HepG2 (cell line): ENCODE data around the gene AS3MT. TPM values are rescaled to one million over a fixed set of nuclear protein-coding genes. Genes with fewer than 3 reads are reported as not detected.

ENCODE experiments used
- ARNT ChIP-seq: fragments of 450-650 bp; IDR thresholded peaks from 2 replicates; pipeline ENCODE4 v1.6.1; 2017
- DNMT3B ChIP-seq: conservative IDR thresholded peaks from 2 replicates; pipeline ENCODE4 v1.6.1; 2016; ENCODE audit warnings: missing biosample characterization, control low read depth
- NFYC ChIP-seq: IDR thresholded peaks from 2 replicates; pipeline ENCODE4 v1.6.1; 2016; ENCODE audit warnings: missing genetic modification reagents, missing compliant biosample characterization
- TCF12 ChIP-seq, 2 experiments: fragments of 450-650 bp in 1 of 2; sonication (generic) in 1 of 2; formaldehyde crosslinking in 1 of 2; IDR thresholded peaks; 2 replicates each; pipeline versions ENCODE4 v1.6.1 to v1.8.0; 2017 to 2022; ENCODE audit warnings: antibody characterized with exemption in 1 of 2, mild to moderate bottlenecking in 1 of 2, missing genetic modification reagents in 1 of 2, moderate library complexity in 1 of 2
- TOE1 ChIP-seq: sonication (generic); formaldehyde crosslinking; IDR thresholded peaks from 2 replicates; pipeline ENCODE4 v1.4.0; 2020; ENCODE audit warnings: mild to moderate bottlenecking, missing genetic modification reagents
- ZNF136 ChIP-seq: sonication (generic); formaldehyde crosslinking; IDR thresholded peaks from 2 replicates; pipeline ENCODE4 v1.8.1; 2022; ENCODE audit warnings: low read depth, mild to moderate bottlenecking, moderate library complexity, missing genetic modification reagents
- ZNF383 ChIP-seq: sonication (generic); formaldehyde crosslinking; IDR thresholded peaks from 2 replicates; pipeline ENCODE4 v1.4.0; 2020; ENCODE audit warnings: missing genetic modification reagents, mild to moderate bottlenecking, borderline replicate concordance
- ZNF644 ChIP-seq: IDR thresholded peaks from 2 replicates; pipeline ENCODE4 v1.6.1; 2016; ENCODE audit warnings: low read depth
- ZNF7 ChIP-seq: IDR thresholded peaks from 2 replicates; pipeline ENCODE4 v1.6.1; 2016; ENCODE audit warnings: missing biosample characterization, missing genetic modification reagents
- ZNF709 ChIP-seq: sonication (generic); formaldehyde crosslinking; IDR thresholded peaks from 2 replicates; pipeline ENCODE4 v1.5.0; 2020; ENCODE audit warnings: mild to moderate bottlenecking, missing genetic modification reagents
- ZNF713 ChIP-seq: sonication (generic); formaldehyde crosslinking; IDR thresholded peaks from 2 replicates; pipeline ENCODE4 v1.4.0; 2020; ENCODE audit warnings: mild to moderate bottlenecking, missing genetic modification reagents
- ZNF780A ChIP-seq: sonication (generic); formaldehyde crosslinking; IDR thresholded peaks from 2 replicates; pipeline ENCODE4 v1.8.0; 2022; ENCODE audit warnings: mild to moderate bottlenecking, missing genetic modification reagents, moderate library complexity
- ZNF839 ChIP-seq: sonication (generic); formaldehyde crosslinking; IDR thresholded peaks from 2 replicates; pipeline ENCODE4 v1.4.0; 2020; ENCODE audit warnings: missing genetic modification reagents, mild to moderate bottlenecking, borderline replicate concordance
- polyA plus RNA-seq, 8 experiments: library from polyadenylated mRNA; depleted of rRNA in 3 of 8; stranded (reverse) in 7 of 8; unstranded in 1 of 8; fragments of >200 nt; fragmentation: Illumina TruSeq in 4 of 8; extraction: Trizol in 4 of 8; gene quantifications; 2 replicates each; pipeline versions ENCODE4 v1.2.1 to v1.2.3, GENCODE V29; 2011 to 2016; ENCODE audit warnings: low read depth in 4 of 8, missing spikeins in 1 of 8, mixed read lengths in 1 of 8; ENCODE audit not compliant: insufficient read depth in 1 of 8
- total RNA-seq, 5 experiments: library from RNA; depleted of rRNA; stranded (reverse); fragments of >200 nt; fragmentation: Illumina TruSeq; extraction: Trizol; gene quantifications; 2 replicates each; pipeline ENCODE4 v1.2.3, GENCODE V29; 2016; ENCODE audit warnings: low read depth in 1 of 5
- TF ChIP-seq, protein P1 (sequence below): sonication (generic); formaldehyde crosslinking; IDR thresholded peaks from 2 replicates; pipeline ENCODE4 v1.5.1; 2020; ENCODE audit warnings: mild to moderate bottlenecking, missing genetic modification reagents
- TF ChIP-seq, protein P2 (sequence below): sonication (generic); formaldehyde crosslinking; IDR thresholded peaks from 2 replicates; pipeline ENCODE4 v1.5.1; 2020; ENCODE audit warnings: mild to moderate bottlenecking, moderate library complexity, missing genetic modification reagents
- TF ChIP-seq, protein P3 (sequence below): sonication (generic); formaldehyde crosslinking; conservative IDR thresholded peaks from 2 replicates; pipeline ENCODE4 v1.4.0; 2020; ENCODE audit warnings: missing genetic modification reagents
- TF ChIP-seq, protein P4 (sequence below): IDR thresholded peaks from 2 replicates; pipeline ENCODE4 v1.6.1; 2016; ENCODE audit warnings: missing biosample characterization, missing genetic modification reagents, low read depth
- TF ChIP-seq, protein P5 (sequence below): sonication (generic); formaldehyde crosslinking; IDR thresholded peaks from 2 replicates; pipeline ENCODE4 v1.8.1; 2023; ENCODE audit warnings: missing genetic modification reagents, inconsistent platforms, borderline replicate concordance
- TF ChIP-seq, protein P6 (sequence below): IDR thresholded peaks from 2 replicates; pipeline ENCODE4 v1.6.1; 2016; ENCODE audit warnings: missing genetic modification reagents, missing compliant biosample characterization
- TF ChIP-seq, protein P7 (sequence below): sonication (generic); formaldehyde crosslinking; IDR thresholded peaks from 2 replicates; pipeline ENCODE4 v1.4.0; 2020; ENCODE audit warnings: missing genetic modification reagents, low read depth, mild to moderate bottlenecking, borderline replicate concordance

The AS3MT gene
- total and polyA plus RNA-seq, 2 of the 13 experiments (the other 11 are each of a cell fraction or from before 2014, with no cell fraction given) = 8.7 to 17.4 TPM

DNA sequence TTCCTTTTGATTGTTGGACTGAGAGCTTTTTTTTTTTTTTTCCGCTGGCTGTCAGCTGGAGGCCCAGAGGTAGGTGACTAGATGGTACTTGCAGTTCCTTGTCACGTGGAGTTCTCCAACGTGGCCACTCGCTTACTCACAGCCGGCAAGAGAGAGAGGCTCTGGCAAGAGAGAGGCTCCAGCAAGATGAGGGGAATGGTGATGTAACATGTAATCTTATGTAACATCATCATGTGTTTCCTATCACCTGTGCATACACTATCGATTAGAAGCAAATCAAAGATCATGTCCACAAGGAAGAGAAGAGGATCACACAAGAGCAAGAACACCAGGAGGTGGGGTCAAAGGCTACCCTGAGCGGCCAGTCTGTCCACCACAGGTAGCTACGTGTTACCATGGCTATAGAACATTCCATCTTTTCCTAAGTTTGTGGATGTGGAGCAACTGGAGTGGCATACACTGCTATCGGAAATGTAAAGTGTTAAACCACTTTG is 19.2 kb upstream of the AS3MT start (continued):
- TF ChIP-seq, protein P1, sequence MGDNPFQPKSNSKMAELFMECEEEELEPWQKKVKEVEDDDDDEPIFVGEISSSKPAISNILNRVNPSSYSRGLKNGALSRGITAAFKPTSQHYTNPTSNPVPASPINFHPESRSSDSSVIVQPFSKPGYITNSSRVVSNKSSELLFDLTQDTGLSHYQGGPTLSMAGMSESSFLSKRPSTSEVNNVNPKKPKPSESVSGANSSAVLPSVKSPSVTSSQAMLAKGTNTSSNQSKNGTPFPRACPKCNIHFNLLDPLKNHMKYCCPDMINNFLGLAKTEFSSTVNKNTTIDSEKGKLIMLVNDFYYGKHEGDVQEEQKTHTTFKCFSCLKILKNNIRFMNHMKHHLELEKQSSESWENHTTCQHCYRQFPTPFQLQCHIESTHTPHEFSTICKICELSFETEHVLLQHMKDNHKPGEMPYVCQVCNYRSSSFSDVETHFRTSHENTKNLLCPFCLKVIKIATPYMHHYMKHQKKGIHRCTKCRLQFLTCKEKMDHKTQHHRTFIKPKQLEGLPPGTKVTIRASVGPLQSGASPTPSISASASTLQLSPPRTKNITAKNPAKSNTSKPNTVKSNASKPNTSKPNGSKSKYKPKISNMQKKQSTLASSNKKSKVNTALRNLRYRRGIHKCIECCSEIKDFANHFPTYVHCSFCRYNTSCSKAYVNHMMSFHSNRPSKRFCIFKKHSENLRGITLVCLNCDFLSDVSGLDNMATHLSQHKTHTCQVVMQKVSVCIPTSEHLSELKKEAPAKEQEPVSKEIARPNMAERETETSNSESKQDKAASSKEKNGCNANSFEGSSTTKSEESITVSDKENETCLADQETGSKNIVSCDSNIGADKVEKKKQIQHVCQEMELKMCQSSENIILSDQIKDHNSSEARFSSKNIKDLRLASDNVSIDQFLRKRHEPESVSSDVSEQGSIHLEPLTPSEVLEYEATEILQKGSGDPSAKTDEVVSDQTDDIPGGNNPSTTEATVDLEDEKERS (CRISPR knock-in tag) = peak; percentile 85; the same call in 1 of the 2 replicates
- TF ChIP-seq TOE1 (CRISPR knock-in tag) (no peak), ZNF780A (CRISPR knock-in tag) (no peak), ZNF713 (no peak), TCF12 (IDR thresholded peaks at IDR 0.05) (no peak), TCF12 (CRISPR knock-in tag; IDR thresholded peaks at IDR 0.05) (peak; percentile 71; the same call in 1 of the 2 replicates), ZNF383 (CRISPR knock-in tag) (no peak), ZNF709 (CRISPR knock-in tag) (no peak), DNMT3B (CRISPR knock-in tag) (no peak), NFYC (no peak), ZNF7 (CRISPR knock-in tag) (no peak), ARNT (no peak), ZNF839 (no peak), ZNF644 (CRISPR knock-in tag) (peak; percentile 80), ZNF136 (CRISPR knock-in tag) (0 out of 2 replicates have a peak, but pooled peaks have one; percentile 35)
- TF ChIP-seq, protein P2, sequence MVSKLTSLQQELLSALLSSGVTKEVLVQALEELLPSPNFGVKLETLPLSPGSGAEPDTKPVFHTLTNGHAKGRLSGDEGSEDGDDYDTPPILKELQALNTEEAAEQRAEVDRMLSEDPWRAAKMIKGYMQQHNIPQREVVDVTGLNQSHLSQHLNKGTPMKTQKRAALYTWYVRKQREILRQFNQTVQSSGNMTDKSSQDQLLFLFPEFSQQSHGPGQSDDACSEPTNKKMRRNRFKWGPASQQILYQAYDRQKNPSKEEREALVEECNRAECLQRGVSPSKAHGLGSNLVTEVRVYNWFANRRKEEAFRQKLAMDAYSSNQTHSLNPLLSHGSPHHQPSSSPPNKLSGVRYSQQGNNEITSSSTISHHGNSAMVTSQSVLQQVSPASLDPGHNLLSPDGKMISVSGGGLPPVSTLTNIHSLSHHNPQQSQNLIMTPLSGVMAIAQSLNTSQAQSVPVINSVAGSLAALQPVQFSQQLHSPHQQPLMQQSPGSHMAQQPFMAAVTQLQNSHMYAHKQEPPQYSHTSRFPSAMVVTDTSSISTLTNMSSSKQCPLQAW (CRISPR knock-in tag) = peak; percentile 44
- TF ChIP-seq, protein P3, sequence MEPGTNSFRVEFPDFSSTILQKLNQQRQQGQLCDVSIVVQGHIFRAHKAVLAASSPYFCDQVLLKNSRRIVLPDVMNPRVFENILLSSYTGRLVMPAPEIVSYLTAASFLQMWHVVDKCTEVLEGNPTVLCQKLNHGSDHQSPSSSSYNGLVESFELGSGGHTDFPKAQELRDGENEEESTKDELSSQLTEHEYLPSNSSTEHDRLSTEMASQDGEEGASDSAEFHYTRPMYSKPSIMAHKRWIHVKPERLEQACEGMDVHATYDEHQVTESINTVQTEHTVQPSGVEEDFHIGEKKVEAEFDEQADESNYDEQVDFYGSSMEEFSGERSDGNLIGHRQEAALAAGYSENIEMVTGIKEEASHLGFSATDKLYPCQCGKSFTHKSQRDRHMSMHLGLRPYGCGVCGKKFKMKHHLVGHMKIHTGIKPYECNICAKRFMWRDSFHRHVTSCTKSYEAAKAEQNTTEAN (CRISPR knock-in tag) = no peak
- TF ChIP-seq, protein P4, sequence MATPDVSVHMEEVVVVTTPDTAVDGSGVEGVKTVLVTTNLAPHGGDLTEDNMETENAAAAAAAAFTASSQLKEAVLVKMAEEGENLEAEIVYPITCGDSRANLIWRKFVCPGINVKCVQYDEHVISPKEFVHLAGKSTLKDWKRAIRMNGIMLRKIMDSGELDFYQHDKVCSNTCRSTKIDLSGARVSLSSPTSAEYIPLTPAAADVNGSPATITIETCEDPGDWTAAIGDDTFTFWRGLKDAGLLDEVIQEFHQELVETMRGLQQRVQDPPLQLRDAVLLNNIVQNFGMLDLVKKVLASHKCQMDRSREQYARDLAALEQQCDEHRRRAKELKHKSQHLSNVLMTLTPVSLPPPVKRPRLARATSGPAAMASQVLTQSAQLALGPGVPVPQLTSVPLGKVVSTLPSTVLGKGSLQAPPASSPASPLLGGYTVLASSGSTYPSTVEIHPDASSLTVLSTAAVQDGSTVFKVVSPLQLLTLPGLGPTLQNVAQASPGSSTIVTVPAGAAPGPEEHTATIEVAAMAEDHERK = no peak
- TF ChIP-seq, protein P5, sequence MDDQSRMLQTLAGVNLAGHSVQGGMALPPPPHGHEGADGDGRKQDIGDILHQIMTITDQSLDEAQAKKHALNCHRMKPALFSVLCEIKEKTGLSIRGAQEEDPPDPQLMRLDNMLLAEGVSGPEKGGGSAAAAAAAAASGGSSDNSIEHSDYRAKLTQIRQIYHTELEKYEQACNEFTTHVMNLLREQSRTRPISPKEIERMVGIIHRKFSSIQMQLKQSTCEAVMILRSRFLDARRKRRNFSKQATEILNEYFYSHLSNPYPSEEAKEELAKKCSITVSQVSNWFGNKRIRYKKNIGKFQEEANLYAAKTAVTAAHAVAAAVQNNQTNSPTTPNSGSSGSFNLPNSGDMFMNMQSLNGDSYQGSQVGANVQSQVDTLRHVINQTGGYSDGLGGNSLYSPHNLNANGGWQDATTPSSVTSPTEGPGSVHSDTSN (CRISPR knock-in tag) = no peak
- TF ChIP-seq, protein P6, sequence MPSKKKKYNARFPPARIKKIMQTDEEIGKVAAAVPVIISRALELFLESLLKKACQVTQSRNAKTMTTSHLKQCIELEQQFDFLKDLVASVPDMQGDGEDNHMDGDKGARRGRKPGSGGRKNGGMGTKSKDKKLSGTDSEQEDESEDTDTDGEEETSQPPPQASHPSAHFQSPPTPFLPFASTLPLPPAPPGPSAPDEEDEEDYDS = no peak
- TF ChIP-seq, protein P7, sequence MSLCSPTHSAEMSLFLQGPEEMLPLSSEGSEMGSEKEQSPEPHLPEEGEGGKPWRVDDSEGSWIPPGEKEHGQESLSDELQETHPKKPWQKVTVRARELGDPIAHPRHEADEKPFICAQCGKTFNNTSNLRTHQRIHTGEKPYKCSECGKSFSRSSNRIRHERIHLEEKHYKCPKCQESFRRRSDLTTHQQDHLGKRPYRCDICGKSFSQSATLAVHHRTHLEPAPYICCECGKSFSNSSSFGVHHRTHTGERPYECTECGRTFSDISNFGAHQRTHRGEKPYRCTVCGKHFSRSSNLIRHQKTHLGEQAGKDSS (CRISPR knock-in tag) = no peak
